ENCODE results near the gene BNC2.

DNA sequence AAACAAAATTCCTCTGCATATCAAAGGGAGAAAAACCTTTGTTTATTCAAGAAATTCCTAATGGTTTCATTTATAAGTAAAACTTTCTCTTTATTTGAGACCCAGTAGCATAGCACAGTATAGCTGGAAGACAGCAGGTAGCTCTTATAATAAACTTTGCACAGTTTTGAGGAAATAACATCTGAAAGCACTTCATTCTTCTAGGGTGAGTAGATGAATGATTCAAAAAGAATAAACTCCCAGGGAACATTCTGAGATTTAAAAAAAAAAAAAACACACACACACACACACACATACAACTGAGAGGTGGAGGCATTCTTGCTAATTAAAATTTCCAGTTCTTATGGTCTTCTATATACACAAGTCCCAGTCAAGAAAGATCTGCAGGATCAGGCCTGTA lies 197.3 kb downstream of the BNC2 start:
- TF ChIP-seq, protein P1, sequence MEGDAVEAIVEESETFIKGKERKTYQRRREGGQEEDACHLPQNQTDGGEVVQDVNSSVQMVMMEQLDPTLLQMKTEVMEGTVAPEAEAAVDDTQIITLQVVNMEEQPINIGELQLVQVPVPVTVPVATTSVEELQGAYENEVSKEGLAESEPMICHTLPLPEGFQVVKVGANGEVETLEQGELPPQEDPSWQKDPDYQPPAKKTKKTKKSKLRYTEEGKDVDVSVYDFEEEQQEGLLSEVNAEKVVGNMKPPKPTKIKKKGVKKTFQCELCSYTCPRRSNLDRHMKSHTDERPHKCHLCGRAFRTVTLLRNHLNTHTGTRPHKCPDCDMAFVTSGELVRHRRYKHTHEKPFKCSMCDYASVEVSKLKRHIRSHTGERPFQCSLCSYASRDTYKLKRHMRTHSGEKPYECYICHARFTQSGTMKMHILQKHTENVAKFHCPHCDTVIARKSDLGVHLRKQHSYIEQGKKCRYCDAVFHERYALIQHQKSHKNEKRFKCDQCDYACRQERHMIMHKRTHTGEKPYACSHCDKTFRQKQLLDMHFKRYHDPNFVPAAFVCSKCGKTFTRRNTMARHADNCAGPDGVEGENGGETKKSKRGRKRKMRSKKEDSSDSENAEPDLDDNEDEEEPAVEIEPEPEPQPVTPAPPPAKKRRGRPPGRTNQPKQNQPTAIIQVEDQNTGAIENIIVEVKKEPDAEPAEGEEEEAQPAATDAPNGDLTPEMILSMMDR (IDR thresholded peaks at IDR 0.05): no peak
- TF ChIP-seq POLR2A (IDR thresholded peaks at IDR 0.05): no peak
